K562 (cell line): ENCODE results near the gene SAMD14. TPM values are rescaled to one million over a fixed set of nuclear protein-coding genes. Genes with fewer than 3 reads are reported as not detected.

Experiments
- ARNT ChIP-seq, 2 experiments: fragments of 450-650 bp; IDR thresholded peaks; 2 replicates each; pipeline ENCODE4 v1.6.1; 2016; ENCODE audit warnings: mild to moderate bottlenecking in 1 of 2
- CC2D1A ChIP-seq: fragments of 450-650 bp; IDR thresholded peaks from 2 replicates; pipeline ENCODE4 v1.6.1; 2017; ENCODE audit warnings: mild to moderate bottlenecking
- CTBP1 ChIP-seq: fragments of 450-650 bp; IDR thresholded peaks from 2 replicates; pipeline ENCODE4 v1.6.1; 2016; ENCODE audit warnings: borderline replicate concordance
- EGR1 ChIP-seq: fragments of 450-650 bp; conservative IDR thresholded peaks from 2 replicates; pipeline ENCODE4 v1.6.1; 2017; ENCODE audit warnings: mild to moderate bottlenecking
- ETV1 ChIP-seq: fragments of 450-650 bp; conservative IDR thresholded peaks from 2 replicates; pipeline ENCODE4 v1.6.1; 2016; ENCODE audit warnings: missing genetic modification characterization, control low read depth, low read depth, missing compliant biosample characterization
- ETV6 ChIP-seq, 3 experiments: fragments of 150-350 bp in 1 of 3; sonication (generic) in 1 of 3; formaldehyde crosslinking in 1 of 3; IDR thresholded peaks; 2 replicates each; pipeline versions ENCODE4 v1.6.1 to v1.8.0; 2014 to 2022; ENCODE audit warnings: borderline replicate concordance in 2 of 3, low read depth in 2 of 3, antibody characterized with exemption in 1 of 3, low read length in 1 of 3, mild to moderate bottlenecking in 1 of 3, missing genetic modification reagents in 1 of 3
- GABPA ChIP-seq: fragments of 200-800 bp; sonication (Bioruptor generic); conservative IDR thresholded peaks from 2 replicates; pipeline ENCODE4 v1.6.1; 2016; ENCODE audit warnings: low read depth, missing genetic modification characterization, missing compliant biosample characterization
- HINFP ChIP-seq: fragments of 450-650 bp; conservative IDR thresholded peaks from 2 replicates; pipeline ENCODE4 v1.6.1; 2016; ENCODE audit warnings: missing genetic modification characterization, low read depth, mild to moderate bottlenecking, control low read depth, missing compliant biosample characterization
- MAZ ChIP-seq, 2 experiments: fragments of 450-650 bp in 1 of 2; sonication (generic) in 1 of 2; formaldehyde crosslinking; IDR thresholded peaks in 1 of 2; conservative IDR thresholded peaks in 1 of 2; 2 replicates each; pipeline versions ENCODE4 v1.4.0 to v1.5.0; 2020; ENCODE audit warnings: mild to moderate bottlenecking in 1 of 2, missing genetic modification reagents in 1 of 2
- NKRF ChIP-seq: fragments of 450-650 bp; IDR thresholded peaks from 2 replicates; pipeline ENCODE4 v1.6.1; 2016; ENCODE audit warnings: borderline replicate concordance
- TEAD1 ChIP-seq, 2 experiments: fragments of 450-650 bp in 1 of 2; sonication (generic) in 1 of 2; formaldehyde crosslinking; IDR thresholded peaks; 2 replicates each; pipeline versions ENCODE4 v1.4.0 to v1.8.0; 2020 to 2022; ENCODE audit warnings: mild to moderate bottlenecking in 2 of 2, missing genetic modification reagents in 1 of 2
- ZNF740 ChIP-seq, 3 experiments: fragments of 200-800 bp in 1 of 3; sonication (Bioruptor generic) in 1 of 3; sonication (generic) in 1 of 3; formaldehyde crosslinking in 1 of 3; IDR thresholded peaks; 2 replicates each; pipeline versions ENCODE4 v1.6.1 to v1.8.0; 2016 to 2022; ENCODE audit warnings: mild to moderate bottlenecking in 2 of 3, missing compliant biosample characterization in 2 of 3, missing genetic modification characterization in 2 of 3, missing genetic modification reagents in 1 of 3
- ZZZ3 ChIP-seq: fragments of 450-650 bp; IDR thresholded peaks from 2 replicates; pipeline ENCODE4 v1.6.1; 2016; ENCODE audit warnings: antibody characterized with exemption, mild to moderate bottlenecking, moderate library complexity
- polyA plus RNA-seq, 8 experiments: library from polyadenylated mRNA; depleted of rRNA in 4 of 8; stranded (reverse) in 5 of 8; unstranded in 3 of 8; fragments of >200 nt; fragmentation: Nextera tagmentation in 2 of 8; fragmentation: Illumina TruSeq in 1 of 8; extraction: Ambion mirVana in 2 of 8; extraction: Trizol in 1 of 8; gene quantifications; 2 replicates each; pipeline versions ENCODE4 v1.2.1 to v1.2.3, GENCODE V29; 2011 to 2014; ENCODE audit warnings: inconsistent platforms in 1 of 8, missing spikeins in 1 of 8
- total RNA-seq, 7 experiments: library from RNA; depleted of rRNA in 6 of 7; stranded (reverse); fragments of >200 nt in 6 of 7; fragmentation: Illumina TruSeq in 2 of 7; extraction: Trizol in 2 of 7; gene quantifications; 2 replicates each; pipeline versions ENCODE4 v1.2.1 to v1.2.3, GENCODE V29; 2011 to 2021; ENCODE audit warnings: low replicate concordance in 1 of 7
- TF ChIP-seq, protein P1 (sequence below), 2 experiments: fragments of 200-800 bp in 1 of 2; sonication (Bioruptor generic) in 1 of 2; sonication (generic) in 1 of 2; formaldehyde crosslinking in 1 of 2; IDR thresholded peaks in 1 of 2; conservative IDR thresholded peaks in 1 of 2; 2 replicates each; pipeline versions ENCODE4 v1.5.0 to v1.6.1; 2016 to 2020; ENCODE audit warnings: missing compliant biosample characterization in 1 of 2, missing genetic modification characterization in 1 of 2, missing genetic modification reagents in 1 of 2
- TF ChIP-seq, protein P2 (sequence below), 3 experiments: IDR thresholded peaks in 2 of 3; conservative IDR thresholded peaks in 1 of 3; 2 replicates each; pipeline ENCODE4 v1.5.1; 2011 to 2012; ENCODE audit warnings: low read length in 3 of 3, mild to moderate bottlenecking in 3 of 3, control low read depth in 2 of 3, improper control_type of control experiment in 1 of 3, inconsistent platforms in 1 of 3, low read depth in 1 of 3, mixed read lengths in 1 of 3, moderate library complexity in 1 of 3; ENCODE audit not compliant: insufficient read depth in 2 of 3

SAMD14 gene
- total and polyA plus RNA-seq, 9 of the 15 experiments (the other 6 are each of a cell fraction or from before 2014, with no cell fraction given), result 0.04 to 0.07 TPM; not detected in 7

DNA sequence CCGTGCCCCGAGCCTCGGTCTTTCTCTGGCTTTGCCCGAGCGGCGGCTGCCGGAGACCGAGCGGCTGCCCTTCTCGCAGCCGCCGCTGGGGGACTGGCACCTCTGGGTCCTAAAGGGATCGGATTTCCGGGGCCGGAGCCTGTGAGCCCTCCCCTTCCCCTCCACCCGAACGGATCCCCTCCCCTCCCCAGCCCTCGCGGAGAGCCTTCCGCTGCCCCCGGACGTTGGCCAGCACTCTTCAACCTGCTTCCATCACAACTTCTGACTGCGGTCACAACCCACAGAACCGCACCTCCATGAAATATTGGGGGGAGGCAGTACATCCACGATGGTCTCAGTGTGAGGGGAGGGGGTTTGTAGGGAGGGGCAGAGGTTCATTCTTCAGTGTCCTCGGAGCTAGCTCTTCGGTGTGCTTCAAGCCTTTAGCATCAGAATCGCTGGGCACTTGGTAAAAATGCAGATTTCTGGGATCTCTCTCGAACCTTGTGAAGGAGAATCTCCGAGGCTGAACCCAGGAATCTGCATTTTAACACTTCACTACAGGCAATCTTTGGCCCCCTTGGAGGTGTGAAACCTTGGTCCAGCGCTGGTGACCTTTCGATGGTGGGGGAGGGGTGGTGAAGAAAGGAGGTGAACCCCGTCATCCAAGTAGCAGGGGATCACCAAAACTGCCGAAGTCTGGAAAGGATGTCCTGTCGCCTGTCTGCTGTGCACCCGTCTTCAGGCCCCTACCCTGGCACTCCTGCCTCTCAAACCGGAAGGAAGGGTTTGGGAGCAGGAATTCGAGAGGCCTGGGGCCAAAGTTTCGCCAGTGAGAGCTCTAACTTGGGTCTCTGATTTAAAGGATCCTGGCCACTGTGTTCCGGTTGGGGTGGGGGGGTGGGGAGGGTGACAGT is 21.3 kb upstream of the SAMD14 start (continued):
- TF ChIP-seq CTBP1, result peak; percentile 3; the same call in 1 of the 2 replicates
- TF ChIP-seq ZZZ3, result no peak
- peak in 1 of 2 experiments; percentile 5; a peak in 1 of 4 replicates for TF ChIP-seq TEAD1 (CRISPR knock-in tag; IDR thresholded peaks at IDR 0.05)
- TF ChIP-seq, protein P1, sequence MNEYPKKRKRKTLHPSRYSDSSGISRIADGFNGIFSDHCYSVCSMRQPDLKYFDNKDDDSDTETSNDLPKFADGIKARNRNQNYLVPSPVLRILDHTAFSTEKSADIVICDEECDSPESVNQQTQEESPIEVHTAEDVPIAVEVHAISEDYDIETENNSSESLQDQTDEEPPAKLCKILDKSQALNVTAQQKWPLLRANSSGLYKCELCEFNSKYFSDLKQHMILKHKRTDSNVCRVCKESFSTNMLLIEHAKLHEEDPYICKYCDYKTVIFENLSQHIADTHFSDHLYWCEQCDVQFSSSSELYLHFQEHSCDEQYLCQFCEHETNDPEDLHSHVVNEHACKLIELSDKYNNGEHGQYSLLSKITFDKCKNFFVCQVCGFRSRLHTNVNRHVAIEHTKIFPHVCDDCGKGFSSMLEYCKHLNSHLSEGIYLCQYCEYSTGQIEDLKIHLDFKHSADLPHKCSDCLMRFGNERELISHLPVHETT (CRISPR knock-in tag; conservative IDR thresholded peaks at IDR 0.05 in 1 of 2, IDR thresholded peaks at IDR 0.05 in 1 of 2), result peak in 1 of 2 experiments; percentile 85; a peak in 2 of 4 replicates
- peak; percentile 24; the same call in 1 of the 2 replicates for TF ChIP-seq CC2D1A
- peak; percentile 79 to 91 for TF ChIP-seq MAZ (CRISPR knock-in tag; conservative IDR thresholded peaks at IDR 0.05 in 1 of 2, IDR thresholded peaks at IDR 0.05 in 1 of 2)
- no peak for TF ChIP-seq NKRF
- TF ChIP-seq HINFP, result peak; percentile 79
- TF ChIP-seq, protein P2, sequence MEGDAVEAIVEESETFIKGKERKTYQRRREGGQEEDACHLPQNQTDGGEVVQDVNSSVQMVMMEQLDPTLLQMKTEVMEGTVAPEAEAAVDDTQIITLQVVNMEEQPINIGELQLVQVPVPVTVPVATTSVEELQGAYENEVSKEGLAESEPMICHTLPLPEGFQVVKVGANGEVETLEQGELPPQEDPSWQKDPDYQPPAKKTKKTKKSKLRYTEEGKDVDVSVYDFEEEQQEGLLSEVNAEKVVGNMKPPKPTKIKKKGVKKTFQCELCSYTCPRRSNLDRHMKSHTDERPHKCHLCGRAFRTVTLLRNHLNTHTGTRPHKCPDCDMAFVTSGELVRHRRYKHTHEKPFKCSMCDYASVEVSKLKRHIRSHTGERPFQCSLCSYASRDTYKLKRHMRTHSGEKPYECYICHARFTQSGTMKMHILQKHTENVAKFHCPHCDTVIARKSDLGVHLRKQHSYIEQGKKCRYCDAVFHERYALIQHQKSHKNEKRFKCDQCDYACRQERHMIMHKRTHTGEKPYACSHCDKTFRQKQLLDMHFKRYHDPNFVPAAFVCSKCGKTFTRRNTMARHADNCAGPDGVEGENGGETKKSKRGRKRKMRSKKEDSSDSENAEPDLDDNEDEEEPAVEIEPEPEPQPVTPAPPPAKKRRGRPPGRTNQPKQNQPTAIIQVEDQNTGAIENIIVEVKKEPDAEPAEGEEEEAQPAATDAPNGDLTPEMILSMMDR (IDR thresholded peaks at IDR 0.05 in 2 of 3, conservative IDR thresholded peaks at IDR 0.05 in 1 of 3; ENCODE audit: insufficient read depth in 2 of 3, low read depth in 1 of 3, low read length in 3 of 3), result peak; percentile 47 to 74 (median 67)
- no peak for TF ChIP-seq ZNF740 (CRISPR knock-in tag; IDR thresholded peaks at IDR 0.05)
- peak in 1 of 2 experiments; percentile 65; a peak in 2 of 4 replicates for TF ChIP-seq ZNF740 (tag; IDR thresholded peaks at IDR 0.05)
- TF ChIP-seq ETV6 (IDR thresholded peaks at IDR 0.05; ENCODE audit: borderline replicate concordance in 1 of 2, low read depth in 2 of 2, low read length in 1 of 2), result peak in 1 of 2 experiments; percentile 33; a peak in 1 of 4 replicates
- no peak for TF ChIP-seq ETV6 (CRISPR knock-in tag; IDR thresholded peaks at IDR 0.05; ENCODE audit: borderline replicate concordance)
- peak; percentile 92 for TF ChIP-seq ETV1
- peak in 1 of 2 experiments; percentile 44; a peak in 1 of 4 replicates for TF ChIP-seq ARNT (IDR thresholded peaks at IDR 0.05)
- TF ChIP-seq EGR1, result 0 out of 2 replicates have a peak, but pooled peaks have one; percentile 13
- TF ChIP-seq GABPA (tag), result peak; percentile 63; the same call in 1 of the 2 replicates
